Nucleus accumbens (tissue), 56 donors: ENCODE data around the gene PLXNA1.

Source experiments
- DNase-seq, 56 donors: peaks; one replicate each; lab custom pipeline; 2025; lab: John Stamatoyannopoulos, UW

PLXNA1 gene

GRCh38 chr3:127015282-127016042 is 32.5 kb downstream of the PLXNA1 start:
- DNase-seq, result peak in 31 of 56 donors; percentile 2 to 73 (median 25)

GRCh38 chr3:127016043-127016343 is 33.1 kb downstream of the PLXNA1 start:
- no peak for DNase-seq

- no peak for DNase-seq
These were observed 33.5 kb downstream of the PLXNA1 start for GRCh38 chr3:127016461-127016860.

GRCh38 chr3:127017229-127017628 is 34.3 kb downstream of the PLXNA1 start:
- DNase-seq, result no peak

GRCh38 chr3:127017781-127018180 is 34.9 kb downstream of the PLXNA1 start:
- no peak for DNase-seq

- no peak for DNase-seq
These were observed 35.5 kb downstream of the PLXNA1 start for GRCh38 chr3:127018306-127018828.

- no peak for DNase-seq
These were observed 36.5 kb downstream of the PLXNA1 start for GRCh38 chr3:127019449-127019848.

- no peak for DNase-seq
These were observed 37.6 kb downstream of the PLXNA1 start for GRCh38 chr3:127020543-127020942.

GRCh38 chr3:127022849-127023248 is 39.9 kb downstream of the PLXNA1 start:
- no peak for DNase-seq

- no peak for DNase-seq
These were observed 42.5 kb downstream of the PLXNA1 start for GRCh38 chr3:127025456-127025855.

- DNase-seq, result no peak
These were observed 43.1 kb downstream of the PLXNA1 start for GRCh38 chr3:127026036-127026435.

- no peak for DNase-seq
These were observed 43.7 kb downstream of the PLXNA1 start for GRCh38 chr3:127026661-127027060.

- DNase-seq, result no peak
These were observed 44.3 kb downstream of the PLXNA1 start for GRCh38 chr3:127027061-127027735.

GRCh38 chr3:127027811-127028548 is 45.1 kb downstream of the PLXNA1 start:
- no peak for DNase-seq

- no peak for DNase-seq
These were observed 46.1 kb downstream of the PLXNA1 start for GRCh38 chr3:127028781-127029657.

- DNase-seq, result no peak
These were observed 47.0 kb downstream of the PLXNA1 start for GRCh38 chr3:127029658-127030507.

GRCh38 chr3:127030508-127031412 is 47.8 kb downstream of the PLXNA1 start:
- no peak for DNase-seq

GRCh38 chr3:127031413-127031810 is 48.5 kb downstream of the PLXNA1 start:
- no peak for DNase-seq
